ENCODE results near the gene GPAM.
"Not testable (repeated sequence)": the region's sequence is repeated elsewhere in the genome, so short reads cannot be mapped to it uniquely, and the experiment has no call there.

GPAM gene

GRCh38 chr10:112216151-112216550 lies 32.6 kb upstream of the GPAM start:
- DNase-seq (ENCODE audit: low read depth): no peak

- no peak for DNase-seq (ENCODE audit: low read depth)
Measured at GRCh38 chr10:112215342-112215774, 31.8 kb upstream of the GPAM start.

GRCh38 chr10:112214298-112214926 lies 30.8 kb upstream of the GPAM start:
- DNase-seq (ENCODE audit: low read depth): no peak

GRCh38 chr10:112213836-112214235 lies 30.3 kb upstream of the GPAM start:
- no peak for DNase-seq (ENCODE audit: low read depth)

GRCh38 chr10:112213098-112213823 lies 29.7 kb upstream of the GPAM start:
- no peak for DNase-seq (ENCODE audit: low read depth)

- DNase-seq (ENCODE audit: low read depth): no peak
Measured at GRCh38 chr10:112210666-112211065, 27.1 kb upstream of the GPAM start.

- no peak for DNase-seq (ENCODE audit: low read depth)
Measured at GRCh38 chr10:112209684-112210131, 26.1 kb upstream of the GPAM start.

GRCh38 chr10:112208997-112209396 lies 25.4 kb upstream of the GPAM start:
- DNase-seq (ENCODE audit: low read depth): no peak

- no peak for DNase-seq (ENCODE audit: low read depth)
Measured at GRCh38 chr10:112208292-112208691, 24.7 kb upstream of the GPAM start.

- no peak for DNase-seq (ENCODE audit: low read depth)
Measured at GRCh38 chr10:112203328-112204076, 19.9 kb upstream of the GPAM start.

- no peak for DNase-seq (ENCODE audit: low read depth)
Measured at GRCh38 chr10:112202561-112203241, 19.1 kb upstream of the GPAM start.

GRCh38 chr10:112202076-112202475 lies 18.5 kb upstream of the GPAM start:
- no peak for DNase-seq (ENCODE audit: low read depth)

GRCh38 chr10:112201334-112201733 lies 17.8 kb upstream of the GPAM start:
- DNase-seq (ENCODE audit: low read depth): no peak

GRCh38 chr10:112200259-112200658 lies 16.7 kb upstream of the GPAM start:
- not testable (repeated sequence) for DNase-seq (ENCODE audit: low read depth)

GRCh38 chr10:112197662-112198061 lies 14.1 kb upstream of the GPAM start:
- not testable (repeated sequence) for DNase-seq (ENCODE audit: low read depth)

- DNase-seq (ENCODE audit: low read depth): no peak
Measured at GRCh38 chr10:112195224-112195623, 11.7 kb upstream of the GPAM start.

- DNase-seq (ENCODE audit: low read depth): no peak
Measured at GRCh38 chr10:112191791-112192190, 8.2 kb upstream of the GPAM start.

GRCh38 chr10:112191041-112191590 lies 7.6 kb upstream of the GPAM start:
- DNase-seq (ENCODE audit: low read depth): no peak

GRCh38 chr10:112189465-112189864 lies 5.9 kb upstream of the GPAM start:
- no peak for DNase-seq (ENCODE audit: low read depth)

GRCh38 chr10:112187527-112187926 lies 4.0 kb upstream of the GPAM start:
- no peak for DNase-seq (ENCODE audit: low read depth)

GRCh38 chr10:112185959-112186358 lies 2.4 kb upstream of the GPAM start:
- no peak for DNase-seq (ENCODE audit: low read depth)

GRCh38 chr10:112184379-112184778 lies 814 bp upstream of the GPAM start:
- no peak for DNase-seq (ENCODE audit: low read depth)

Data from stimulated activated CD8-positive, alpha-beta memory T cell treated with anti-CD3 and anti-CD28 coated beads, Interleukin-15, amount 100 ng/mL, for 1 hour (primary cell).